K562 (cell line): Measurements from ENCODE around the gene USP10. TPM values are rescaled to one million over a fixed set of nuclear protein-coding genes. Genes with fewer than 3 reads are reported as not detected.

Experiments
- ATAC-seq: fragments of 200-7000 bp; cut with Tn5 transposase; 3 replicates; pipeline ENCODE4 v1.9.1; 2020; ENCODE audit warnings: moderate library complexity
- BruUV-seq: library from RNA; stranded (reverse); fragments of 400-500 nt; replicated peaks from 2 replicates; lab custom pipeline; 2021; lab: Mats Ljungman, UMichigan
- CTCF ChIA-PET: fragments of 300-600 bp; formaldehyde crosslinking; extraction: SDS; loops from one replicate; lab custom pipeline; 2021; ENCODE audit warnings: low intra/inter-chr PET ratio; lab: Yijun Ruan, JAX
- POLR2A ChIA-PET: fragments of 300-600, 350-650 bp; sonication (Branson Sonifier 250); formaldehyde crosslinking; extraction: SDS; loops from one replicate; lab custom pipeline; 2021; ENCODE audit warnings: antibody characterized with exemption, inconsistent platforms; lab: Yijun Ruan, JAX
- DNase-seq, 4 experiments: peaks; one replicate each; pipeline versions ENCODE4 v3.0.0 to v3.0.0-alpha.2; 2011 to 2018; ENCODE audit warnings: low spot score in 3 of 4, mixed read lengths in 3 of 4; ENCODE audit errors: extremely low read depth in 1 of 4
- FAIRE-seq: peaks from 2 replicates; lab custom pipeline; 2011; peaks lifted over from hg19 to GRCh38; lab: Jason Lieb, UNC
- H2AFZ ChIP-seq: 2 replicates; pipeline ENCODE4 v1.6.0; 2011; ENCODE audit warnings: low read depth, low read length, control low read depth, inconsistent platforms
- H3K27ac ChIP-seq: fragments of 200-600 bp; 3 replicates; pipeline ENCODE4 v1.8.0; 2011; ENCODE audit warnings: low read depth, mild to moderate bottlenecking, control low read depth, inconsistent platforms, low read length, moderate library complexity, mixed read lengths; ENCODE audit errors: extremely low read depth
- H3K27me3 ChIP-seq, 2 experiments: fragments of 300-600 bp in 1 of 2; 2 replicates in 1 of 2; 3 replicates in 1 of 2; pipeline versions ENCODE4 v1.6.0 to v1.8.0; 2011; ENCODE audit warnings: inconsistent platforms in 2 of 2, low read length in 2 of 2, mild to moderate bottlenecking in 1 of 2, mixed read lengths in 1 of 2, moderate library complexity in 1 of 2; ENCODE audit not compliant: control insufficient read depth in 2 of 2, insufficient read depth in 2 of 2
- H3K36me3 ChIP-seq: fragments of 300-600 bp; 3 replicates; pipeline ENCODE4 v1.8.0; 2011; ENCODE audit warnings: mild to moderate bottlenecking, low read length, inconsistent platforms; ENCODE audit not compliant: control insufficient read depth, insufficient read depth
- H3K4me1 ChIP-seq, 2 experiments: fragments of 200-600 bp in 1 of 2; replicated peaks in 1 of 2; 2 replicates in 1 of 2; 3 replicates in 1 of 2; pipeline versions ENCODE4 v1.5.1 to v1.8.0; 2011; ENCODE audit warnings: inconsistent platforms in 2 of 2, low read length in 2 of 2, mild to moderate bottlenecking in 1 of 2, mixed read lengths in 1 of 2, moderate library complexity in 1 of 2; ENCODE audit not compliant: control insufficient read depth in 2 of 2, insufficient read depth in 2 of 2
- H3K4me2 ChIP-seq: 2 replicates; pipeline ENCODE4 v1.6.1; 2011; ENCODE audit warnings: low read length, control low read depth, inconsistent platforms, mixed read lengths; ENCODE audit not compliant: insufficient read depth
- H3K4me3 ChIP-seq: fragments of 200-600 bp; sonication (generic), shearing (Covaris generic); 2 replicates; pipeline ENCODE4 v1.5.1; 2016; ENCODE audit warnings: control low read depth, inconsistent platforms
- H3K79me2 ChIP-seq: fragments of 200-600 bp; 3 replicates; pipeline ENCODE4 v1.8.0; 2011; ENCODE audit warnings: low read length, inconsistent platforms; ENCODE audit not compliant: control insufficient read depth, insufficient read depth
- H3K9ac ChIP-seq, 2 experiments: 2 replicates each; pipeline versions ENCODE4 v1.6.0 to v1.6.1; 2011; ENCODE audit warnings: low read depth in 2 of 2, low read length in 2 of 2, control low read depth in 1 of 2, inconsistent platforms in 1 of 2, mild to moderate bottlenecking in 1 of 2, mixed read lengths in 1 of 2; ENCODE audit not compliant: insufficient read depth in 1 of 2
- H3K9me1 ChIP-seq: one replicate; pipeline ENCODE4 v1.6.0; 2011; ENCODE audit warnings: inconsistent platforms, mild to moderate bottlenecking, low read length, moderate library complexity; ENCODE audit not compliant: control insufficient read depth, insufficient read depth
- H3K9me3 ChIP-seq: replicated peaks from 2 replicates; pipeline ENCODE4 v1.5.1; 2011; ENCODE audit warnings: low read depth, low read length, inconsistent platforms; ENCODE audit not compliant: control insufficient read depth, insufficient read depth
- H4K20me1 ChIP-seq: replicated peaks from 2 replicates; pipeline ENCODE4 v1.6.1; 2011; ENCODE audit warnings: low read length, inconsistent platforms, mixed read lengths; ENCODE audit not compliant: control insufficient read depth, insufficient read depth
- STAT5B ChIP-seq: fragments of 250-450 bp; sonication (Bioruptor Pico); IDR thresholded peaks from 2 replicates; pipeline ENCODE4 v1.8.0; 2021; ENCODE audit warnings: mild to moderate bottlenecking, inconsistent platforms
- STAT6 ChIP-seq: sonication (generic); formaldehyde crosslinking; IDR thresholded peaks from 2 replicates; pipeline ENCODE4 v1.8.1; 2023; ENCODE audit warnings: mild to moderate bottlenecking, missing genetic modification reagents
- TFAM ChIP-seq: fragments of 250-450 bp; sonication (Bioruptor Pico); conservative IDR thresholded peaks from 2 replicates; pipeline ENCODE4 v1.5.0; 2021; ENCODE audit warnings: mild to moderate bottlenecking, moderate library complexity
- ZBTB33 ChIP-seq: sonication (generic); formaldehyde crosslinking; IDR thresholded peaks from 2 replicates; pipeline ENCODE4 v1.8.1; 2023; ENCODE audit warnings: mild to moderate bottlenecking, missing genetic modification reagents
- ZKSCAN1 ChIP-seq: fragments of 150-350 bp; IDR thresholded peaks from 2 replicates; pipeline ENCODE4 v1.6.1; 2016; ENCODE audit warnings: low read depth, low read length
- ZNF511 ChIP-seq: sonication (generic); formaldehyde crosslinking; IDR thresholded peaks from 2 replicates; pipeline ENCODE4 v1.8.0; 2022; ENCODE audit warnings: mild to moderate bottlenecking, missing genetic modification reagents
- ZNF76 ChIP-seq: fragments of 250-450 bp; sonication (Bioruptor Pico); IDR thresholded peaks from 2 replicates; pipeline ENCODE4 v1.4.0; 2020; ENCODE audit warnings: mild to moderate bottlenecking, moderate library complexity, borderline replicate concordance
- WGBS: fragments of 100-300 bp; shearing (Covaris generic); methylation state at CpG from one replicate; pipeline ENCODE4 v1.1.6; 2016; ENCODE audit warnings: low coverage, mixed read lengths; ENCODE audit not compliant: insufficient coverage; ENCODE audit errors: missing lambda C conversion rate; 5-methylcytosine and 5-hydroxymethylcytosine counted together
- in situ Hi-C: fragments of 300-500 bp; cut with MboI; formaldehyde crosslinking; loops from 4 replicates; pipeline ENCODE4 v1.15.0; 2018; ENCODE audit warnings: inconsistent platforms, mixed read lengths
- intact Hi-C: fragments of 100-400 bp; cut with micrococcal nuclease; formaldehyde crosslinking; loops from 2 replicates; pipeline ENCODE4 v1.14.2; 2022
- polyA plus RNA-seq, 8 experiments: library from polyadenylated mRNA; depleted of rRNA in 4 of 8; stranded (reverse) in 5 of 8; unstranded in 3 of 8; fragments of >200 nt; fragmentation: Nextera tagmentation in 2 of 8; fragmentation: Illumina TruSeq in 1 of 8; extraction: Ambion mirVana in 2 of 8; extraction: Trizol in 1 of 8; gene quantifications; 2 replicates each; pipeline versions ENCODE4 v1.2.1 to v1.2.3, GENCODE V29; 2011 to 2014; ENCODE audit warnings: inconsistent platforms in 1 of 8, missing spikeins in 1 of 8
- total RNA-seq, 7 experiments: library from RNA; depleted of rRNA in 6 of 7; stranded (reverse); fragments of >200 nt in 6 of 7; fragmentation: Illumina TruSeq in 2 of 7; extraction: Trizol in 2 of 7; gene quantifications; 2 replicates each; pipeline versions ENCODE4 v1.2.1 to v1.2.3, GENCODE V29; 2011 to 2021; ENCODE audit warnings: low replicate concordance in 1 of 7

USP10 gene
- total and polyA plus RNA-seq, 9 of the 15 experiments (the other 6 are each of a cell fraction or from before 2014, with no cell fraction given): 61.7 to 197 (median 116) TPM

GRCh38 chr16:84818133-84818532, 118.3 kb downstream of the USP10 start:
- intact Hi-C loops (no loop called here), in situ Hi-C loops (no loop called here)
- TF ChIP-seq STAT5B (CRISPR knock-in tag) (no peak), TFAM (CRISPR knock-in tag) (no peak), STAT6 (CRISPR knock-in tag) (no peak), ZNF76 (no peak), ZBTB33 (CRISPR knock-in tag) (peak; percentile 25; the same call in 1 of the 2 replicates), ZKSCAN1 (peak; percentile 94), ZNF511 (CRISPR knock-in tag) (no peak)
- DNase-seq: no peak
- peaks cover 8 to 12% of the 10 kb centered on the region in 2 experiments; a peak in 2 of 5 replicates for H3K4me1 ChIP-seq
- H3K9me1 ChIP-seq: no peaks in the 10 kb centered on the region
- peaks cover 5% of the 10 kb centered on the region for H3K9me3 ChIP-seq
- H3K27me3 ChIP-seq: peaks cover 57 to 87% of the 10 kb centered on the region in 2 experiments
- no peaks in the 10 kb centered on the region for H3K79me2 ChIP-seq
- POLR2A ChIA-PET: no interaction called here
- H3K4me2 ChIP-seq: no peak overlapping the region
- WGBS: 3% methylated on average over 2 of the region's 2 CpGs
- H3K36me3 ChIP-seq: no peaks in the 10 kb centered on the region
- H3K4me3 ChIP-seq: no peak overlapping the region
- no TSS peak for BruUV-seq
- CTCF ChIA-PET: no interaction called here
- ATAC-seq: no peak
- FAIRE-seq: no peak
- peaks cover 14% of the 10 kb centered on the region; the same call in 1 of the 2 replicates for H4K20me1 ChIP-seq
- H3K9ac ChIP-seq: no peak overlapping the region
- no peak overlapping the region for H3K27ac ChIP-seq
- no peak overlapping the region for H2AFZ ChIP-seq
